ENCODE measurements around the gene BMPR1A.
A peak's percentile ranks its signal among the peaks of the same experiment; 100 is the strongest.

BMPR1A gene

GRCh38 chr10:86755740-86756510 lies 494 bp upstream of the BMPR1A start:
- TF ChIP-seq, protein P1, sequence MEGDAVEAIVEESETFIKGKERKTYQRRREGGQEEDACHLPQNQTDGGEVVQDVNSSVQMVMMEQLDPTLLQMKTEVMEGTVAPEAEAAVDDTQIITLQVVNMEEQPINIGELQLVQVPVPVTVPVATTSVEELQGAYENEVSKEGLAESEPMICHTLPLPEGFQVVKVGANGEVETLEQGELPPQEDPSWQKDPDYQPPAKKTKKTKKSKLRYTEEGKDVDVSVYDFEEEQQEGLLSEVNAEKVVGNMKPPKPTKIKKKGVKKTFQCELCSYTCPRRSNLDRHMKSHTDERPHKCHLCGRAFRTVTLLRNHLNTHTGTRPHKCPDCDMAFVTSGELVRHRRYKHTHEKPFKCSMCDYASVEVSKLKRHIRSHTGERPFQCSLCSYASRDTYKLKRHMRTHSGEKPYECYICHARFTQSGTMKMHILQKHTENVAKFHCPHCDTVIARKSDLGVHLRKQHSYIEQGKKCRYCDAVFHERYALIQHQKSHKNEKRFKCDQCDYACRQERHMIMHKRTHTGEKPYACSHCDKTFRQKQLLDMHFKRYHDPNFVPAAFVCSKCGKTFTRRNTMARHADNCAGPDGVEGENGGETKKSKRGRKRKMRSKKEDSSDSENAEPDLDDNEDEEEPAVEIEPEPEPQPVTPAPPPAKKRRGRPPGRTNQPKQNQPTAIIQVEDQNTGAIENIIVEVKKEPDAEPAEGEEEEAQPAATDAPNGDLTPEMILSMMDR (conservative IDR thresholded peaks at IDR 0.05) = no peak
- peak; percentile 51 for TF ChIP-seq ZFX (IDR thresholded peaks at IDR 0.05)
- peak overlapping the region; percentile 91 for H3K27ac ChIP-seq

DNA sequence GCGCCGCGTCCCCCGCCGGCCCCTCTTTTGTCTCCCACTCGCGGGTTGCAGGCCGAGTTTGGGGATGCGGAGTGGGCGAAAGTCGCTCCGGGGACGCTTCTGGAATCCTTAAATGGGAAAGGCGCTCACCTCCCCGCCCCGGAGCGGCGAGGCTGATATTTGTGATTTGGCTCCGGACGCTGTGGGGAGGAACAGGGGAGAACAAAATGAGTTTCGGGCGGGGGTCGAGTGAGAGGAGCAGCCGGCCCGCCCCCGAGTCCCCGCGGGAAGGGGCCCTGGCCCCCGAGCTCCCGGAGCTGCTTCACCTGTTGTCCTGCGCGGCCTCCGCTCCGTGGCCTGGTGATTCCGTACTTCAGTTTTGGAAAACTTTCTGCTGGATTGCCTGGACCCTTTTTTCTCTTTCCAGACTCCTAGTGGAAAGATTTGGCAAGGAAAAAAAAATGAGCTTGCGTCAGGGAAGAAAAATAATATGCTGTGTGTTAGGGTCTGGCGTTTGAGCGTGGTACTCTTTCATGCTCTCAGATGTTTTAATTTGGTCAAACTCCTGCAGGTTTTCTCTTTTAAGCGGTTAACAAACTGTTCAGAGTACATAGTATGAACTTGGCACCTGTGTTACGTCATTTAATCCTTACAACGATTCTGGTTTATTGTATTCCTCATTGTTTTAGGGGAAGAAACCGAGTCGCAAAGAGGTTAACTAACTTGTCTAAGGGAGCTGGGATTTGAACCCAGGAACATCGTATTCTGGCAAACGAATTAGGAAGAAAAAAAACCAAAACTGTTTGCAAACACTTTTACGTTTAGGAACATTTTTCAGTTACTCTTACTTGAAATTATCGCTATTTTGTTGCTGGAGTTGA lies 924 bp downstream of the BMPR1A start:
- TF ChIP-seq ZFX (IDR thresholded peaks at IDR 0.05) = peak; percentile 60
- TF ChIP-seq, protein P1 (conservative IDR thresholded peaks at IDR 0.05) = peak; percentile 6; the same call in 1 of the 2 replicates
- H3K27ac ChIP-seq = peak overlapping the region; percentile 91

- no peak overlapping the region for H3K27ac ChIP-seq
Measured at GRCh38 chr10:86758189-86759072, 2.0 kb downstream of the BMPR1A start.

DNA sequence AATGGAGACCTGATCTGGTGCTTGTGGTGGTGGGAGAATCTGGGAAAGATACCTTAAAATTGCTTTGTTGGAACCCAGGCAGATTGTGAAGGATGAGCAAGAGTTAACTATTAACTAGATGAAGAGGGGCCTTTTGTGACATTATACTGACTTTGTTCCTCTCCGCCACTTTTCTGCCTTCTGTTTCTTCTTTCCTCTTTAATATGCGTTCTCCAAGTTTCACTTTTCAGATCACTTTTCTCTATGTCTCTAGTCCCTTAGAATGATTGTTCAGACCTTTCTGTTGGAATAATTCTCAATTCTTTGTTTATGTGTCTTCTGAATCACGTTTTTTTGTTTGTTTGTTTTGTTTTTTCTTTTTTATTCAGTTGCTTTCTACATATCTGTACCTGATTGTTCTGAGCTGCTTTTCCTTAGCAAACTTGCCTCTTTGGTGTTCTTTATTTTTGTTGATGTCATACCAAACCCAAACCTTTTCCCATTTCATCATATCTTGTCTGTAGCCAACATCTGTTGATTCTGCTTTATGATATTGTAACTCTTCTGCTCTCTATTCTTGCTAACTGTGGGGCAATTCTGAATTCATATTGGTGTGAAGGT lies 2.8 kb downstream of the BMPR1A start:
- no peak overlapping the region for H3K27ac ChIP-seq
- TF ChIP-seq ZFX (IDR thresholded peaks at IDR 0.05) = no peak
- TF ChIP-seq, protein P1 (conservative IDR thresholded peaks at IDR 0.05) = no peak

More at GRCh38 chr10:86758189-86759072, 2.0 kb downstream of the BMPR1A start:
- TF ChIP-seq ZFX (IDR thresholded peaks at IDR 0.05) = no peak
- TF ChIP-seq, protein P1 (conservative IDR thresholded peaks at IDR 0.05) = no peak

DNA sequence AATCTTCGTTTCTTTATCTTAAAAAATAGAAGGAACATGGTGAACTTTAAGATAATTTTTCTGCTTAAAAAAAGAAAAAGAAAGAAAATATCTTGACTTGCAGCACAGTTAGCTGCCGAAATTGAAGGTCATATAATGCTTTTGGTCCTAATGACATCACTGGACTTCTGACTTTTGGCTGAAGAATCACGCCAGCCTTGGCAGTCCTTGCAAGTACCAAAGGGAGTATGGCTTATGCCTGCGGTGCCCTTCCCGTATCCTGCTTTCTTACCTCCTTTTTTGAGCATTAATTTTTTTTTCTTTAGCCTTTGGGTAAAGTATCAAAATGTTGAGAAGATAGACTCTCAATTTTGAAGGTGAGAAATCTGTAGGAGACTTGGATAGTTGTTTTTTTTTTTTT lies 7.0 kb downstream of the BMPR1A start:
- H3K27ac ChIP-seq = no peak overlapping the region
- TF ChIP-seq ZFX (IDR thresholded peaks at IDR 0.05) = no peak
- TF ChIP-seq, protein P1 (conservative IDR thresholded peaks at IDR 0.05) = no peak

- H3K27ac ChIP-seq = no peak overlapping the region
- TF ChIP-seq, protein P1 (conservative IDR thresholded peaks at IDR 0.05) = no peak
- TF ChIP-seq ZFX (IDR thresholded peaks at IDR 0.05) = no peak
Measured at GRCh38 chr10:86765548-86765947, 9.1 kb downstream of the BMPR1A start.

Measured in C4-2B (cell line).